Activated CD4-positive, alpha-beta T cell treated with anti-CD3 and anti-CD28 coated beads for 36 hours (primary cell): ENCODE measurements around the gene NXPH2. TPM values are rescaled to one million over a fixed set of nuclear protein-coding genes. Genes with fewer than 3 reads are reported as not detected.
A peak's percentile ranks its signal among the peaks of the same experiment; 100 is the strongest.

Experiments used
- ATAC-seq: fragments of 200-7000 bp; cut with Tn5 transposase; one replicate; pipeline ENCODE4 v1.10.0; 2021; ENCODE audit warnings: mild to moderate bottlenecking, moderate library complexity
- CTCF ChIA-PET: fragments of 350-600 bp; sonication (Branson Sonifier 250); formaldehyde crosslinking; loops from one replicate; lab custom pipeline; 2021; ENCODE audit warnings: antibody characterized with exemption; lab: Charles Lee
- POLR2A ChIA-PET: fragments of 350-600 bp; sonication (Branson Sonifier 250); formaldehyde crosslinking; loops from one replicate; lab custom pipeline; 2021; ENCODE audit warnings: antibody characterized with exemption, inconsistent platforms; lab: Charles Lee
- DNase-seq: peaks from one replicate; pipeline ENCODE4 v3.0.0-alpha.2; 2020
- H3K27ac Mint-ChIP-seq: one replicate; pipeline ENCODE4 v1.8.0; 2021; ENCODE audit warnings: mixed read lengths
- H3K27me3 Mint-ChIP-seq: one replicate; pipeline ENCODE4 v1.8.0; 2021; ENCODE audit warnings: mixed read lengths
- H3K36me3 Mint-ChIP-seq: one replicate; pipeline ENCODE4 v1.8.0; 2021; ENCODE audit warnings: low read depth, mixed read lengths
- H3K4me1 Mint-ChIP-seq: one replicate; pipeline ENCODE4 v1.8.0; 2021; ENCODE audit warnings: mixed read lengths
- H3K4me3 Mint-ChIP-seq: one replicate; pipeline ENCODE4 v1.8.0; 2021; ENCODE audit warnings: mild to moderate bottlenecking, moderate library complexity, mixed read lengths
- H3K9me3 Mint-ChIP-seq: one replicate; pipeline ENCODE4 v1.8.0; 2021; ENCODE audit warnings: low read depth, mixed read lengths
- intact Hi-C, 2 experiments: fragments of 100-400 bp; cut with DNase I in 1 of 2; cut with micrococcal nuclease in 1 of 2; formaldehyde crosslinking; loops; one replicate each; pipeline versions ENCODE4 v1.14.2 to v1.15.1; 2022 to 2024; cut with DNase I, micrococcal nuclease
- total RNA-seq, 2 experiments: library from RNA; stranded (reverse); gene quantifications; one replicate each; pipeline ENCODE4 v1.2.3, GENCODE V29; 2021

The NXPH2 gene
- total RNA-seq, result not detected

DNA sequence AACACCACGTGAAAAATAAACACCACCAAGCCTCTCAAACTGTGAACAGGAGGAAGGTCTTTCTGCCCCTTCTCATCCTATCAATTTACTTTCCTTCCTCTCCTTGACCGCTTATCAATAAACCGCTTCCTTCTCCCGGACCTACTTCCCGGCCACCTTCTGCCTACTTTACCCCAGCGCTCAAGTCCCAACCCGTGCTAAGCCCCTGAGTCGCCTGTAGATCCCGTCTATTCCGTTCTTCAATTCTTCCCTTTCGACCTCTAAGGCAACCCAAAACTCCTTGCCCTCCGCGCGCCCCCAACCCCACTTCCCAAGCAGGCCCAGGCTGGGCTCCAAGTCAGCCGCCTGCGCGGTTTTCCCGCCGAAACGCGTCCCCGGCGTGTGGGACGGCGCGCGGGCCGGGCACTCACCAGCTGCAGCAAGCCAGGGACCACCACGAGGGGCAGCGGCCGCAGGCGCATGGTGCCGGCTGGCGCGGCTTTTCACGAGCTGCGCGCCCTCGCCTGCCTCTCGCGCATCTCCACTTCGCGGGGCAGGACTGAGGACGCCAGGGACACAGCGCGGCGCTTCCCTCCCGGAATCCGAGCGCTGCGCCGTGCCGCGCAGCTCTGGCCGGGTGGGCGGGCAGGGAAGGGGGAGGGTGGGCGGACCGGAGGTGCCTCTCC is at the start of gene NXPH2:
Gene NXPH2, minus strand, starts transcription at position 610 of the 665 bp plus-strand sequence. Its CDS starts 149 bp downstream, at position 461.
- H3K4me1 Mint-ChIP-seq, result peaks cover 4% of the 10 kb centered on the region
- intact Hi-C loops, result loop anchor here in 1 of 2 experiments (10.0 kb wide), 1 partner anchor 865 kb away; no protein-coding TSS in a partner anchor
- H3K27ac Mint-ChIP-seq, result no peak within 1 kb of the TSS
- no peaks in the 10 kb centered on the region for H3K9me3 Mint-ChIP-seq
- ATAC-seq (no peak), DNase-seq (no peak)
- H3K27me3 Mint-ChIP-seq, result peaks cover 39% of the 10 kb centered on the region
- H3K36me3 Mint-ChIP-seq, result no peaks in the 10 kb centered on the region
- no peak within 1 kb of the TSS for H3K4me3 Mint-ChIP-seq
- POLR2A ChIA-PET, result no interaction called here
- CTCF ChIA-PET, result no interaction called here

DNA sequence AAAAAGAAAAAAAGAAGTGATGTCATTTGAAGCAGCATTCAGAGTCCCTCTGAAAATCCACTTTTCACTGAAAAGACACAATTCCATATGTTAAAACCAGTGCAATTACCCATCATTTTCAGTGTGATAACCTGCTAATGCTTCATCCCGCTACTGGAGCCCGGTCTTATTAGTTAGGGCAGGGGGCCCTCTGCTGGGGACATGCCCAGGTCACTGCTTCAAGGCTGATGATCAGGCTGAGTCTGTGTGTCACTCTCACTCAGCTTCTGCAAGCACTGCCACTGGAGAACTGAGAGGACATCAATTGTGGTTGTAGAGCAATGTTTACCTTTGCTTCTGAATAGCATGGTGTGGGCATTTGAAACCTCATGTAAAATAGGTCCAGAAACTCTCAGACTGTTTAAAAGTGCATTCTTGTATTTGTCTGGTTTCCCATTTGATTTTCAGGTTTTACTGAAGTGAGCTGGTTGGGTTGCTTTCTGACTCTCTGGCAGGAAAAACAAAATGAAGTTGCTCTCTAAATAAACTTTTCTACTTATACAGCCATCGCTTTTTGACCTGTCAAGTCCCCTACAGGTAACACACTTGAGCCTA is 49.2 kb upstream of the NXPH2 start:
- DNase-seq (peak; percentile 53), ATAC-seq (no peak)
- Mint-ChIP-seq H3K9me3 (no peaks in the 10 kb centered on the region), H3K36me3 (no peaks in the 10 kb centered on the region), H3K4me3 (no peak overlapping the region), H3K4me1 (no peaks in the 10 kb centered on the region), H3K27me3 (peaks cover 4% of the 10 kb centered on the region), H3K27ac (no peak overlapping the region)
- ChIA-PET CTCF (interaction anchor here (0.7 to 1.2 kb wide), 2 partner anchors 703 to 964 kb away, joined by 5 read pairs; no protein-coding TSS in a partner anchor), POLR2A (no interaction called here)
- intact Hi-C loops, result loop anchor here in 1 of 2 experiments (10.0 kb wide), 1 partner anchor 455 kb away; no protein-coding TSS in a partner anchor

DNA sequence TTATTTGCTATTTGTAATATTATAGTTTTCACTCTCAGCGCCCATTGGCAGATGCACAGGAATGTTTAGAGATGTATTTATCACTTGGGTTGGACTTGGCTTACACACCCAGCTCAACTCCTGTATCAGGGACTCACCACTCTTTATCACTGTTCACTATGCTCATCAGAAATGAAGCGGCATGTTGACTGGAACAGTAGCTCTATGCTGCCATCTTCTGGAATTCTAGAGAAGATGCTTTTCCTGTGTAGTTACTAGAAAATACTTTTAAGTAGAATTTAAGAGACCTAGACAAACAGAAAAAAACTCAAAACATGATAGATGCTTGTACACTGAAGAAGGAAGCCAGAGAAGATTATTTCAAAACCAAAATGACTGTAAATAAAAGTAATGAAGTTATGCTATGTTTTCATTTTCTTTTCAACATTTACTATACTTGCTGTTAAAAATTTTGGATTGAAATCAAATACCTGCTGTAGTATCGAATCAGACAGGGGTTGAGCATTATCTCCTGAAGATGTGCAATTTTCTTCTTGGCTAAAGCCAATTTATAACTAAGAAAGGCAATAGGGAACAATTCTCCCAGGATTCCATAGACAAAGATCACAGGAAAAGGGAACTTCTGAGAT is 47.4 kb upstream of the NXPH2 start:
- H3K36me3 Mint-ChIP-seq, result no peaks in the 10 kb centered on the region
- no peaks in the 10 kb centered on the region for H3K9me3 Mint-ChIP-seq
- ATAC-seq, result peak; percentile 57
- peak; percentile 14 for DNase-seq
- intact Hi-C loops, result loop anchor here (1.0 to 10.0 kb wide), 6 partner anchors 350 to 961 kb away; no protein-coding TSS in a partner anchor
- no peak overlapping the region for H3K27ac Mint-ChIP-seq
- H3K4me3 Mint-ChIP-seq, result no peak overlapping the region
- POLR2A ChIA-PET, result no interaction called here
- CTCF ChIA-PET, result interaction anchor here (0.6 to 3.0 kb wide), 18 partner anchors 10 to 1495 kb away, joined by 3 to 16 read pairs (median 6); no protein-coding TSS in a partner anchor
- H3K4me1 Mint-ChIP-seq, result no peaks in the 10 kb centered on the region
- H3K27me3 Mint-ChIP-seq, result peaks cover 4% of the 10 kb centered on the region

DNA sequence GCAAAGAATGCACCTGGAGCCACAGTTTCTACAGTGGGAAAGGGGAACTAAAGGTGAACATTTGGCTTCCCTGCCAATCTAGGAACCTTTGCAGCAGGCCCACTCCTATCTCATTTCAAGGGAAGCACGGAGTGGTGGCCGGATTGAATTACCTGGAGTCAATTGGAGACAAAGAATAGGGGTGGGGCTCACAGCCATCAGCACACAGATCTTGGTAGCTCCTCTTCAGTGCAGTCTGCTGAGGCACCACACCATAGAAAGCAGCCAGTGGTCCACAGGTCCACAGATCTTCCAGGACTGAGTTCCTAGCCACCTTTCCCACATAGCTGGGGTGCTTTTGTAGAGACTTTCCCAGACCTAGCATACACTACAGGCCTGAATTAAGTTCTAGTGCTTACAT is 43.5 kb upstream of the NXPH2 start:
- intact Hi-C loops, result loop anchor here in 1 of 2 experiments (10.0 kb wide), 1 partner anchor 449 kb away; no protein-coding TSS in a partner anchor
- peaks cover 8% of the 10 kb centered on the region for H3K27me3 Mint-ChIP-seq
- POLR2A ChIA-PET, result no interaction called here
- no peak overlapping the region for H3K4me3 Mint-ChIP-seq
- no peaks in the 10 kb centered on the region for H3K4me1 Mint-ChIP-seq
- H3K9me3 Mint-ChIP-seq, result no peaks in the 10 kb centered on the region
- no peaks in the 10 kb centered on the region for H3K36me3 Mint-ChIP-seq
- CTCF ChIA-PET, result interaction anchor here (0.7 to 0.8 kb wide), 2 partner anchors 136 to 943 kb away, joined by 3 to 4 read pairs; no protein-coding TSS in a partner anchor
- no peak overlapping the region for H3K27ac Mint-ChIP-seq
- DNase-seq, result no peak
- ATAC-seq, result no peak

DNA sequence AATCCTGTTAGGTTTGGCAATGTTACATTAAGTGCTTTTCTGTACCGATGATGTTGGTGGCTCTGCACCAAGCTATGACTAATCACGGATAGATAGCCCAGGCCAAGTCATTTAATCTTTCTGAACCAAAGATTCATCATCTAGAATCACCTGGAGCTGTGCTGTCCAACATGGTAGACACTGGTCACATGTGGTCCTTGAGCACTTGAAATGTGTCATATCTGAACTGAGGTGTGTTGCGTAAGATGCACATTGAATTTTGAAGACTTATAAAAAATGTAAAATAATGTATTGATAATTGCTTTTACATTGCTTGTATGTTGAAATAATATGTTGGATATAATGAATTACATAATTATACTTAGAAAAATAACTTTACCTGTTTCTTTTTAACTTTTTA is 39.8 kb upstream of the NXPH2 start:
- H3K27ac Mint-ChIP-seq, result no peak overlapping the region
- POLR2A ChIA-PET, result no interaction called here
- peaks cover 11% of the 10 kb centered on the region for H3K27me3 Mint-ChIP-seq

DNA sequence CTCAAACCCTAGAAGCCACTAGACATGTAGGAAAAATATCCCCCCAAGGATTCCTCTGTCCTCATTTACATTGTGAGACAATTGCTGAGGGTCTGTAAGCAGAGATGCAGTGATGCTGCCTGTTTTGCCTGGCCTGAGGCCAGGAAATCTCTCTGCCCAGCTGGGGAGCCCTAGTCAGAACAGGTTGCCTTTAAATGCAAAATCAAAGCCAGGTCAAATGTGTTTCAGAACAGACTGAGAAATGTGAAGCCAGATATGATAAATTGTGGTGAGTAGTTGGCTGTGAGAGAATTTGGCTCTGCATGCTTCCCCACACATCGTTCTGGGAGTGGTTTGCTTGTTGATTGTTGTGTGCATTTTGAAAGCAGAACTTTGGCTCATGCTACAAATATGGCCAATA is 38.4 kb upstream of the NXPH2 start:
- POLR2A ChIA-PET, result no interaction called here
- no peak for ATAC-seq
- DNase-seq, result no peak
- Mint-ChIP-seq H3K27me3 (peaks cover 11% of the 10 kb centered on the region), H3K4me3 (no peak overlapping the region), H3K4me1 (no peaks in the 10 kb centered on the region), H3K9me3 (no peaks in the 10 kb centered on the region), H3K27ac (no peak overlapping the region), H3K36me3 (no peaks in the 10 kb centered on the region)
- intact Hi-C loops, result no loop called here
- CTCF ChIA-PET, result interaction anchor here (2.2 kb wide), 1 partner anchor 8 kb away, joined by 10 read pairs; no protein-coding TSS in a partner anchor

More for the DNA sequence above, 39.8 kb upstream of the NXPH2 start:
- CTCF ChIA-PET, result no interaction called here
- DNase-seq (no peak), ATAC-seq (no peak)
- Mint-ChIP-seq H3K4me1 (no peaks in the 10 kb centered on the region), H3K9me3 (no peaks in the 10 kb centered on the region), H3K4me3 (no peak overlapping the region), H3K36me3 (no peaks in the 10 kb centered on the region)
- intact Hi-C loops, result loop anchor here in 1 of 2 experiments (10.0 kb wide), 1 partner anchor 445 kb away; no protein-coding TSS in a partner anchor

DNA sequence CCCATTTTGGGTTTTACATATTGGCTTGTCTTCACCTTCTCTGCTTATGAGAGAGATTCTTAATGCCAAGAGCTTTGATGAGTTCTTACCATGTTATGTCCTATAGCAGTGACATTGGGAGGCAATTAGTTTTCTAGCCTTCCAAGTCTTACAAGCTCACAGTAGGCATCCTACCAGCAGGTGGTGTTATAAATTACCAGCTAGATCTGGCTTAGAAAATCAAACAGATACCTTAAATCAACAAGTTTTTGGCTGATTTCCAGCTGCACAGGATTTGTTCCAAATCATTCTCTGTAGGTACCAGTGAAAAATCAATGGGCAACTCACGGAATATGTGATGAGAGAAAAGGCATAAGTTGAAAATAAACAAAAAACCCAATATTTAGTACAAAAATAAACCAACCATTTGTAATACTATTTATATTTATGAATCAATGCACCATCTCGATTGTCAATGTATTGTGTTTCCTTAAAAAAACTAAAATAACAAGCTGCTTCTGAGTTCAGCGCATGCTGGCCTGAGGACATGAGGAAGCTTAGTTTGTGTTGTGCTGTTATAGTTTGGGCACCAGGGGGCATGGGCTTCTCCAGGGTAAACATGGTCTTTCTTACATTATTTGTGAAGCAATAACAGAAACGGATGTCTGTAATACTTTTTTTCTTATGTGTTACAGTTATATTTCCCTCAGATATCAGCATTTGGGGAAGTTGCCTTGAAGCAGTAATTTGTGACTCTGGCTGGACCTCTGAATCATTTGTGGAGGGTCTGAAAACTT is 34.1 kb upstream of the NXPH2 start:
- Mint-ChIP-seq H3K27ac (no peak overlapping the region), H3K27me3 (peaks cover 16% of the 10 kb centered on the region), H3K9me3 (no peaks in the 10 kb centered on the region), H3K36me3 (no peaks in the 10 kb centered on the region), H3K4me1 (no peaks in the 10 kb centered on the region), H3K4me3 (no peak overlapping the region)
- ATAC-seq (no peak), DNase-seq (no peak)
- intact Hi-C loops, result no loop called here
- ChIA-PET POLR2A (no interaction called here), CTCF (interaction anchor here (0.9 to 3.0 kb wide), 2 partner anchors 12 to 948 kb away, joined by 3 to 9 read pairs; no protein-coding TSS in a partner anchor)

DNA sequence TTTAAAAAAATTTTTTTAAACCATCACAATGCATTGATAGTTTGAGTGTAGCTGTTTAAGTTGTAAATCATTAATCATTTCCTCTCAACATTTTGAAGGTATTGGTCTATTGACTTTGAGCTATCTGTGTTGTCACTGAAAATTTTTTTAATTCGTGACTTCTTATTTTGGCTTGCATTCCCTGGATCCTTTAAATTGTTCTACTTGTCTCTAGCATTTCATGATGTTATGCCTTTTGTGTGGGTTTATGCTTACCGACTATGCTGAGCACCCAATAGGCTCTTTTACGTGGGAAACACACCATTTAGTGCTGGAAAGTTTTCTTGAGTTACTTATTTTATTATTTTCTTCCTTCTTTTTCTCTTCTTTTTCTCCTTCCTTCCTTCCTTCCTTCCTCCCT is 31.2 kb upstream of the NXPH2 start:
- Mint-ChIP-seq H3K36me3 (no peaks in the 10 kb centered on the region), H3K9me3 (no peaks in the 10 kb centered on the region), H3K4me3 (no peak overlapping the region), H3K27ac (no peak overlapping the region), H3K4me1 (no peaks in the 10 kb centered on the region), H3K27me3 (peaks cover 13% of the 10 kb centered on the region)
- CTCF ChIA-PET, result interaction anchor here (1.5 kb wide), 1 partner anchor 15 kb away, joined by 4 read pairs; no protein-coding TSS in a partner anchor
- DNase-seq (no peak), ATAC-seq (no peak)
- POLR2A ChIA-PET, result no interaction called here
- intact Hi-C loops, result no loop called here

DNA sequence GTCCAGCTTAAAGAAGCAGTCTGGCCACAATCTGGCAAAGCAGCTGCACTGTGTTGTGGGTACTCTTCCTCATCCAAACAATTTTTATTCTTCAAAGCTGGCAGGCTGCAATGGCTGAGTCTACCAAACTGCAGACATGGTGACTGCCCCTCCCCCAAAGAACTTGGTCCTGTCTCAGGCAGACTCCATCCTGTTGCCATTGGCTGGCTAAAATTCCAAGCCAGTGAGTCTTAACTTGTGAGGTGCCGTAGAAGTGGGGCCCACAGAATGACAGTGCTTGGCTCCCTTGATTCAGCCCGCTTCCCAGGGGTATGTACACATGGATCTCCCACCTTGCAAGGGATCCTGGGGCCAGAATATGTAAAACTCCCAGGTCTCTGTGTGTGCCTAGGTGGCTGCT is 14.5 kb upstream of the NXPH2 start:
- peaks cover 21% of the 10 kb centered on the region for H3K27me3 Mint-ChIP-seq
- H3K4me3 Mint-ChIP-seq, result no peak overlapping the region
- H3K27ac Mint-ChIP-seq, result no peak overlapping the region
- intact Hi-C loops, result no loop called here
- peaks cover 2% of the 10 kb centered on the region for H3K9me3 Mint-ChIP-seq
- ChIA-PET POLR2A (no interaction called here), CTCF (interaction anchor here (0.6 kb wide), 1 partner anchor 940 kb away, joined by 5 read pairs; no protein-coding TSS in a partner anchor)
- H3K4me1 Mint-ChIP-seq, result no peaks in the 10 kb centered on the region
- no peak for ATAC-seq
- DNase-seq, result no peak
- no peaks in the 10 kb centered on the region for H3K36me3 Mint-ChIP-seq

DNA sequence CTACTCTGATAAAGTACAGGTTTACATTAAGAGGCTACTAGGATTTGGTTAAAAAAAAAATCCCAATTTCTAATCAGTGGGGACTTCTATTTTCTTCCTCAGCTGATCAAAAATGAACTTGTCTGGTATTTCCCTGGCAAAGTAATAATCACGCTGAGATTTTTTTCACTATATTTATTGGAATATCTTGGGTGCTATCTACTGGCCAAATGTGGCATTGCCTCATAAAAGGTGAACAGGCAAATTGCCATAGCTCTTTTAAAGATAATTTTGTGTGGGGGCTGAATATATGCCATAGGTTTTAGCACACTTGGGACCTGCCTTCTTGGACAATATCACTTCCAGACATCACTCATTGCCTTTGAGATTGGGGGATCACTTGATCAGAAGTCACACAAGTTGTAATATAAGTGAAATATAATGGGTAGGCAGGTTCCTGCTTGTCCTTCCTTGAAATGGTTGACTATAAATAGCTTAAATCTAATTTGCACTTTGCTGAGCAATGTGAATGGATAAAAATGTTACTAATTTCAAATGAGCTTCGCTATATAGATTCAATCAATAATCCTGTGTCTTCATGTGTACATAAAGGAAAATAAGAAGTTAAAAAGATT is 7.0 kb upstream of the NXPH2 start:
- no peak for DNase-seq
- peaks cover 20% of the 10 kb centered on the region for H3K27me3 Mint-ChIP-seq
- no peak for ATAC-seq
- H3K36me3 Mint-ChIP-seq, result no peaks in the 10 kb centered on the region
- H3K4me1 Mint-ChIP-seq, result no peaks in the 10 kb centered on the region
- intact Hi-C loops, result loop anchor here (1.0 to 10.0 kb wide), 5 partner anchors 415 to 921 kb away; no protein-coding TSS in a partner anchor
- H3K27ac Mint-ChIP-seq, result no peak overlapping the region
- ChIA-PET POLR2A (no interaction called here), CTCF (interaction anchor here (0.6 to 2.1 kb wide), 11 partner anchors 8 to 922 kb away, joined by 3 to 21 read pairs (median 3); no protein-coding TSS in a partner anchor)
- no peaks in the 10 kb centered on the region for H3K9me3 Mint-ChIP-seq
- no peak overlapping the region for H3K4me3 Mint-ChIP-seq
